Progenitor cell of endocrine pancreas (in vitro differentiated cells): ENCODE measurements around the gene RNF114. TPM values are rescaled to one million over a fixed set of nuclear protein-coding genes. Genes with fewer than 3 reads are reported as not detected.
"Not testable (repeated sequence)": the region's sequence is repeated elsewhere in the genome, so short reads cannot be mapped to it uniquely, and the experiment has no call there.

Source experiments
- DNase-seq: peaks from one replicate; pipeline ENCODE4 v3.0.0; 2021; ENCODE audit warnings: low spot score; ENCODE audit not compliant: unreplicated experiment
- H3K27ac Mint-ChIP-seq: 2 replicates; pipeline ENCODE4 v1.8.0; 2021; ENCODE audit warnings: mild to moderate bottlenecking, moderate library complexity, mixed read lengths
- H3K27me3 Mint-ChIP-seq: 2 replicates; pipeline ENCODE4 v1.8.0; 2021; ENCODE audit warnings: mixed read lengths
- H3K36me3 Mint-ChIP-seq: 2 replicates; pipeline ENCODE4 v1.8.0; 2022; ENCODE audit warnings: mixed read lengths; ENCODE audit not compliant: insufficient read depth
- H3K4me1 Mint-ChIP-seq: 2 replicates; pipeline ENCODE4 v1.8.0; 2021; ENCODE audit warnings: low read depth, mixed read lengths
- H3K4me3 Mint-ChIP-seq: 2 replicates; pipeline ENCODE4 v1.8.0; 2021; ENCODE audit warnings: low read depth, mild to moderate bottlenecking, moderate library complexity, mixed read lengths
- H3K9me3 Mint-ChIP-seq: 2 replicates; pipeline ENCODE4 v1.8.0; 2021; ENCODE audit warnings: low read depth, mixed read lengths
- CTCF ChIP-seq: fragments of 200-600 bp; sonication (generic); IDR thresholded peaks from one replicate; pipeline ENCODE4 v1.5.0; 2021; ENCODE audit warnings: antibody characterized with exemption, mild to moderate bottlenecking; ENCODE audit not compliant: unreplicated experiment
- total RNA-seq: library from RNA; stranded (reverse); gene quantifications from 2 replicates; pipeline ENCODE4 v1.2.1, GENCODE V29; 2021

The RNF114 gene
- total RNA-seq, 1 donor from 2014 or later = 56.6 TPM

GRCh38 chr20:49945701-49946477 is 9.7 kb downstream of the RNF114 start:
- Mint-ChIP-seq H3K4me3 (no peak overlapping the region), H3K36me3 (peaks cover 28% of the 10 kb centered on the region), H3K27ac (no peak overlapping the region), H3K4me1 (peaks cover 3% of the 10 kb centered on the region), H3K27me3 (no peaks in the 10 kb centered on the region), H3K9me3 (no peaks in the 10 kb centered on the region)
- DNase-seq = no peak
- no peak for TF ChIP-seq CTCF

- no peak for TF ChIP-seq CTCF
- H3K36me3 Mint-ChIP-seq = peaks cover 29% of the 10 kb centered on the region
- no peaks in the 10 kb centered on the region for H3K27me3 Mint-ChIP-seq
Measured at GRCh38 chr20:49948178-49948577, 12.0 kb downstream of the RNF114 start.

GRCh38 chr20:49948809-49949507 is 12.8 kb downstream of the RNF114 start:
- Mint-ChIP-seq H3K4me1 (no peaks in the 10 kb centered on the region), H3K9me3 (no peaks in the 10 kb centered on the region), H3K27me3 (no peaks in the 10 kb centered on the region), H3K36me3 (peaks cover 29% of the 10 kb centered on the region), H3K27ac (no peak overlapping the region), H3K4me3 (no peak overlapping the region)
- DNase-seq = no peak
- TF ChIP-seq CTCF = no peak

More at GRCh38 chr20:49948178-49948577, 12.0 kb downstream of the RNF114 start:
- DNase-seq = no peak
- no peaks in the 10 kb centered on the region for H3K9me3 Mint-ChIP-seq
- H3K27ac Mint-ChIP-seq = peak overlapping the region; percentile 78
- no peaks in the 10 kb centered on the region for H3K4me1 Mint-ChIP-seq
- H3K4me3 Mint-ChIP-seq = no peak overlapping the region

- Mint-ChIP-seq H3K36me3 (peaks cover 28% of the 10 kb centered on the region), H3K4me3 (no peak overlapping the region), H3K27me3 (no peaks in the 10 kb centered on the region), H3K4me1 (no peaks in the 10 kb centered on the region), H3K9me3 (no peaks in the 10 kb centered on the region), H3K27ac (no peak overlapping the region)
- no peak for TF ChIP-seq CTCF
- DNase-seq = no peak
Measured at GRCh38 chr20:49951151-49951550, 15.0 kb downstream of the RNF114 start.

- no peak for DNase-seq
- Mint-ChIP-seq H3K27ac (no peak overlapping the region), H3K27me3 (no peaks in the 10 kb centered on the region), H3K9me3 (no peaks in the 10 kb centered on the region), H3K36me3 (peaks cover 29% of the 10 kb centered on the region), H3K4me1 (no peaks in the 10 kb centered on the region), H3K4me3 (no peak overlapping the region)
- TF ChIP-seq CTCF = no peak
Measured at GRCh38 chr20:49955167-49955566, 19.0 kb downstream of the RNF114 start.

- H3K9me3 Mint-ChIP-seq, H3K4me1 Mint-ChIP-seq, H3K4me3 Mint-ChIP-seq, H3K27ac Mint-ChIP-seq, H3K27me3 Mint-ChIP-seq, DNase-seq: not testable (repeated sequence)
- peaks cover 30% of the 10 kb centered on the region for H3K36me3 Mint-ChIP-seq
Measured at GRCh38 chr20:49955830-49956396, 19.7 kb downstream of the RNF114 start.
